Iris pigment epithelial cell (primary cell): Measurements from ENCODE around the gene TNFAIP6.

ENCODE experiments used
- DNase-seq: peaks from one replicate; pipeline ENCODE4 v3.0.0-alpha.2; 2011; ENCODE audit warnings: low read depth

Gene TNFAIP6

DNA sequence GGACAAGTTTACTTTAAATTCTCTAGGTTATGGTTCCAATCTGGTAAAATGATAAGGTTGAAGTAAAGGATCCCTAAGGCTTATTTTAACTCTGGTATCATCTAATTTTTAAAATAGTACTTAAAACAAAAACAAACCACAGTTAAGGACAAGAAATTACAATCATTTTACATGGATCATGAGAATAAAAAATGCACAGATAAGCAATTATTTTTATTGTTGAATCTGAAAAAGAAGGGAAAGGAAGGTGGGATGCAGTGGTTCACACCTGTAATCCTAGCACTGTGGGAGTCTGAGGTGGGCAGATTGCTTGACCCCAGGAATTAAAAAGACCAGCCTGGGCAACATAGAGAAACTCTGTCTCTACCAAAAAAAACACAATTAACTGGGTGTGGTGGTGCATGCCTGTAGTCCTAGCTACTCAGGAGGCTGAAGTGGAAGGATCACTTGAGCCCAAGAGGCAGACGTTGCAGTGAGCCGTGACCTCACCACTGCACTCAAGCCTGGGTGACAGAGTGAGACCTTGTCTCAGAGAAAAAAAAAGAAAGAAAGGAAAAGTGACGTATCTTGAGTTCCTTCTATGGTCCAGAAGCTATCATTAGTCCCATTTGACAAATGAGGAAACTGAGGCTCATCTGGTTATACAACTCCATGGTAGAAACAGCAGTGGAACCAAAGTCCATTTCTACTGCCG, 2.5 kb downstream of the TNFAIP6 start:
- no peak for DNase-seq

DNA sequence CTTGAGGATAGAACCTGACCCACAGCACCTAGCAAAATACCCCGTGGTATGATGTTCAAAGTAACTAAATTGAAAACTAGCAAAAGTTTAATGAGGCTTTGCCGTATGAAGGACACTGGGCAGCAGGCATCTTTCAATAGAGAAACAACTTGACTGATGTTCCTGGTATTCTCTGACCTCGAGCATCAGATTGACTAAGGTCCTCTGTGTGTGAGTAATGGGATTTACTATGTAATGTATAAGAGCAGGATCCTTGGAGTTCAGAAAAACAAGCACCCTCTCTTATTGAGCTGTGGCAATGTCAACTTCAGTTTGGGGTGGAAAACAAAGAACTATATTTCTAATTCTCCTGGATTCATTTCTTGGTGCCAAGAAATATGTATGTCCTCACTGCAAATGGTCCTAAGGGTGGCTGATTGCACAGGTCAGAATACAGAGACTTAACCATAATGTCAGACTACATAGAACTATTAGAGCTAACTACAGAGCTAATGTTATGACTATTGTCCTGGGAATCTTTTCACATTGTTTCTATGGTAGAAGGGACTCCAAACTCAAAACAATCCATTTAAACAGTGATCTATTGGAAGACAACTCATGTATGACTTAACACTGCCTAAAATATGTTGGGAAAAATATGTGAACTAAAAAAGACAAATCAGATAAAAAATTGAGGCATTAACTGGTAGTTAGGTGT, 4.4 kb downstream of the TNFAIP6 start:
- DNase-seq, result peak; percentile 38

DNA sequence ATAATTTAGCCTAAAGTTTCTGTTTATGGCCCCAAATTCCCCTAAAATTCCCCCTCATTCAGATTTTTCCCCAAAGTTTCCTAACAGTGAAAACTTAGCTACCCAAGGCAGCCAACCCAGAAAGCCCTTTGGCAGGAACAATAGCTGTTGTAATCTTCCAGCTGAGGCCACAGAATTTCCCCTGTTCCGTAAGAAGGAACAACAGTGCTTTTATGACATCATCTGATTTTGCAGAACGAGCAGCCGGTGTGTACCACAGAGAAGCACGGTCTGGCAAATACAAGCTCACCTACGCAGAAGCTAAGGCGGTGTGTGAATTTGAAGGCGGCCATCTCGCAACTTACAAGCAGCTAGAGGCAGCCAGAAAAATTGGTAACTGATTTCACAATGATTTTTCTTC, 6.3 kb downstream of the TNFAIP6 start:
- DNase-seq, result peak; percentile 73

DNA sequence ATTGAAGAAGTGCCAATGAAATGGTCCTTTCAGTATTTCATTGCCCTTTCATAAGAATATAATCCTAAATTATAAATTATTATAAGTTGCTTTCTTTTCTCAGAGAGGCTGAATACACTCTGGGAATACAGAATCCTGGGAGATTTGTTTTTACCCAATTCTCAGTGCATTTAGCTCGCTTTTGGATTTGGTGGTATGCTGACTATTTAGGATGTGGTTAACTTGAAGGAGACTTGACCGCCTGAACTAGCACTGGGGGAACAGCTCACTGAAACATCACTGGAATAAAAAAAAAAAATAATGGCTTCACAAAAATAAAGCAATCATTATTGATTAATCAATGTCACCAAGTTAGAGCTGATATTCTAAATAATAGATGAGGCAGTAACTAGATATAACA, 10.2 kb downstream of the TNFAIP6 start:
- peak; percentile 76 for DNase-seq

DNA sequence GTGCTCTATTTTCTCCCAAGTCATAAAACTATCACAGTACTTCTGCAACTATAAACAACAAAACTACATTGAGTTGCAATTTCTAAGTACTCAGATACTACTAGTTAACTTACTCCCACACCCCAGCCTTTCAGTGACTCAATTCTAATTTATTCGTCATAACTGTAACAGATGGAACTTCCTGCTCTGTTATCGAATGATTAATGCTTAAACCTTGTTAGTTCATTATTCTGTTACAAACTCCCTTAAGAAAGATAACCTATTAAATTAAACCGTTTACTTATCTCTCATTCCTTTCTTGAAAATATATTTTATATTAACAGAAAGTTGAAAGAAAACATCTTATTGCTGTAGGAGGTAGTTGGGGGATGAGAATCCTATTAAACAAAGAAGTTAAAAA, 17.0 kb downstream of the TNFAIP6 start:
- peak; percentile 92 for DNase-seq

DNA sequence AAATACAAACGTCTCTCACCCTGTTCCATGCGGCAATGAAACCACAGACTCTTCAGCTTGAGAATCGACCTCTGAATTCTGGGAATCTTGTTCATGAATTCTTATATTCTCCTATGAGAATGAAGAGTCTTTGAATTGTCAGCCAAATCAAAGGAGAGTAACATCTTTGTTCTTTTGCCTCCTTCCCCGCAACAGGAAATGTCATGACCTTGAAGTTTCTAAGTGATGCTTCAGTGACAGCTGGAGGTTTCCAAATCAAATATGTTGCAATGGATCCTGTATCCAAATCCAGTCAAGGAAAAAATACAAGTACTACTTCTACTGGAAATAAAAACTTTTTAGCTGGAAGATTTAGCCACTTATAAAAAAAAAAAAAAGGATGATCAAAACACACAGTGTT, 21.8 kb downstream of the TNFAIP6 start:
- peak; percentile 86 for DNase-seq

DNA sequence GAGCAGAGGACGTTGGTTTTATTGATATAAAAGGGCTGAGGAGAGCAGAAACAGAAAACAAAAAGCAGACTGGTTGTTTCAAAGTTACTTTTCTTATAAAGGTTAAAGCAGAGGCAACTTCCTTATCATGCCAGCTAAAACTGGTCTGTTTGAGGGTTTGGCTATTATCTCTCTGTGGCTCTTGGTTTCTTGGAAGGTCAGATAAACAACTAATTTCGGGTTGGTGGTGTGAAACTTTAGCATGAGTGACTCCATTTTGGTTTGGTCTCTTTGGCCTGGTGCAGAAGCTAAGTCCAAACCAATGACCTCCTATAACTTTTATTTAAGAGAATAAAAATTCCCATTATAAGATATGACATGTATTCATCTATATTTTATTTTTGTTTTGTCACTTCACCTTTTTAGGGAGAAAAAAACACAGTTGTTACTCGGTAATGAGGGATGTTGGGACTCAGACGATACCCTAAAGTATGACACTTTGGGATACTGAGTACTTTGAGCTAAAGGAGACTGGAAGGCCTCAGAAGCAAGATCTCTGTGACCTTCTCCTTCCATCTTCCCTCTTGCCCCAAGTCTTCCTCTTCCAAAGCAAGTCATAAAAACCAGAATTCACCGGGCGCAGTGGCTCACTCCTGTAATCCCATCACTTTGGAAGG, 23.3 kb downstream of the TNFAIP6 start:
- no peak for DNase-seq

DNA sequence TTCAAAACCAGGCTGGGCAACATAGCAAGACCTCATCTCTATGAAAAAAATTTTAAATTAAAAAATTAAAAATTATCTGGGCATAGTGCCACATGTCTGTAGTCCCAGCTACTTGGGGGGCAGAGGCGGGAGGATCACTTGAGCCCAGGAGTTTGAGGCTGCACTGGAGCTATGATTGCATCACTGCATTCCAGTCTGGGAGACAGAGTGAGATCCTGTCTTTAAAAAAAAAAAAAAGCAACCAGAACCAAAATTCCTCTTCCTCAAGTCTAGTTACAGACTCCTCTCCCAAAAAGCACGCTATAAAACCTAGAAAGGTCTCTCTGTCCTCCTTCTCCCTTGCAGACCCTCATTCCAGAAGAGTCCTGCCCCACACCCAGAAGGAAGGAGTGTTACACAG, 23.9 kb downstream of the TNFAIP6 start:
- DNase-seq, result peak; percentile 90

DNA sequence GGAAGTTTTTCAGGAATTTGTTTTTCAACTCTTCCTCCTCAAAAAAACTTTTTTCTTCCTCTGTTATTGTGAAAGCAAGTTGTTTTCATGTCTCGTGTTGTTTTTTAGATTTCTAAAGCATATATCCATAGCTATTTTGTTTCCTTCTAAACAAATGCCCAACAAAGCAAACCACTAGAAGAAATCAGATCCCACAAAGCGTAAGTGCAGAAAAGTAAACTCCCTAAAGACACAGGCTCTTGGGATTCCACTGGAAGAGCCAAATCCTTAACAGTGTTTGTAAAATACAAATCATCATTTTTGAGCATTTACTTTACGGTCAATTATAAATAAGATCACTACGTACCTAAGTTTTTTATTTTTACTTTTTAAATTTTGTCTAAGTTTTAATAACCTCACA, 30.6 kb downstream of the TNFAIP6 start:
- no peak for DNase-seq

DNA sequence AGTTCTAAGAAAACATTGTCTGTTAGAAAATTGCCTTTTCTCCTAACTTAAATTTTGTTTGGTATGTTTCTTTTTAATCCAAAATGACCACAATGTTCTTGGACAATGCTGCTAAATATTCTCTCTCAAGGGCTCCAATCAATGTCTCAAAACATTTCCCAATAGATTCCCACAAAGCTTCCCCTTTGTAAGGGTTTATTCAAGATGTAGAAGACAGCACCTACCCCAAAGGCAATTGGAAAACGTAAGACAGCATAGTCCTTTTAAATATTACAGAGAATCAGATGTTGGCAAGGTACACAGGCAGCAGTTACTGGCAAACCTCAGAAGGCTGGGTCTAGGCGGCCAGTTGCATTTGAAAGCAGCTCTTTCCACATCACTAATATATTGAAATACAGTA, 34.0 kb downstream of the TNFAIP6 start:
- no peak for DNase-seq

DNA sequence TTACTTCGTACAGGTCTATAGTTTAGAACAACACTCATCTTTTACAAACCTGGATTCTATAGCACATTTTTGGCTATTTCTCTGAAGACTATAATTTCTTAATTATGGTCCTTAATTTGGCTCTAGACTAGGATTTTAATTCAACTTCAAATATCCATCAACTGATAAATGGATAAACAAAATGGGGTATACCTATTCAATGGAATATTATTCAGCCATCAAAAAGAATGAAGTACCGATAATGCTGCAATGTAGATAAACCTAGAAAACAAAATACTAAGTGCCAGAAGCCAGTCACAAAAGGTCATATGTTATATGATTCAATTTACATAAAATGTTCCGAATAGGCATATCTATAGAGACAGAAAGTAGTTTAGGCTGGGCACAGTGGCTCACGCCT, 37.1 kb downstream of the TNFAIP6 start:
- no peak for DNase-seq

DNA sequence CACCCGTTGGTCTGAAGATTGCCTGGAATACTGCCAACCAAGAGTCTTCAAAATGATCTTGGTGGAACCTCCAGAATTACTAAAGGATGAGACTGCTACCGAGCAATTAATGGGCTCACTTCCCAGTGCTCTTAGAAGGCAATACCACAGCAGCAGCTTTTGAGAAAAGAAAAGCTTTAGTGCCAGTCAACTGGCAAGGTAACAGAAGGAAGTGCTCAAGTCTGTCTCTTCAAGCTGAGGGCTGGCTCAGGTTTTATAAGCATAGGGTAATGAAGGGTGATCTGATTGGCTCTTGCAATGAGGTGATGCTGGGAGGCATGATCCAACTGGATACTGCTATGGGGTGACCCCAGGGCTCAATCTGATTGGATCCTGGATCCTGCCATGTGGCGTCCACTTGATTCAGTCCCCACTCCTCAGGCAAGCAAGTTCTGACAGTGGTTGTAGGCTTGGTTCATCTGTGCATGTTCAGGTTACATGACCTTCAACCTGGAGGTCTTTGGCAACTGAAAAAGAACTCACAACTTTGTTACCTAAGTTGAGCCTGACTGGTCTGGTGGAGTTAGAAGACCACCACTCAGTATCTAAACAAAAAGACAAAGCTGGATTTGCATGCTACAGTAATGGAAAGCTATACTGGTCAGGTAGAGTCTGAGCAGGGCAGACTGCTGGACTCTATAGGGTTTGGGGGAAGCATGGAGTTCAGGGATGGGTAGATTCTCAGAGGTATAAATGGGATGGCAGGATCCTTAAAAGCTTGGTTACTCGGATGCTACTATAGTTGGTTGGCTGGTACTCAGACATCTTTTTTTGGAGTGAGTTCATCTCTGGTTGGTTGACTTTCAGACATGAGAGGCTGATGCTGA, 38.4 kb downstream of the TNFAIP6 start:
- DNase-seq, result no peak

DNA sequence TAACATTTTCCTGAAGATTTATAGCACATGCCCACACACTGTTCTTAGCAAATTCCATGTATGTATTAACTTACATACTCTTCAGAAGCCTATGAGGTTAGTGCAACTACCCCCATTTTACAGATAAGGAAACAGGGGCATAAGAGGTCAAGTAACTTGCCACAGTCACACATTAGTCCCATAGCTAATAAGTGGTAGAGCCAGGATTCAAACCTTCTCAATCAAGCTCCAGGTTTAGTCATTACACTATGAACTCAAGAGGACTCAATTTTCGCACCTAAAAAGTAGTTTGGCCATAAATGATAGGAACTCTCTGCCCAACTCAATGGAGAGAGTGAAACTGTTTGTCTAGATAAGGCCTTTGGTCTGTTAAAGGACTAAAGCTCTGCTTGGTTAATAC, 42.6 kb downstream of the TNFAIP6 start:
- DNase-seq, result no peak

DNA sequence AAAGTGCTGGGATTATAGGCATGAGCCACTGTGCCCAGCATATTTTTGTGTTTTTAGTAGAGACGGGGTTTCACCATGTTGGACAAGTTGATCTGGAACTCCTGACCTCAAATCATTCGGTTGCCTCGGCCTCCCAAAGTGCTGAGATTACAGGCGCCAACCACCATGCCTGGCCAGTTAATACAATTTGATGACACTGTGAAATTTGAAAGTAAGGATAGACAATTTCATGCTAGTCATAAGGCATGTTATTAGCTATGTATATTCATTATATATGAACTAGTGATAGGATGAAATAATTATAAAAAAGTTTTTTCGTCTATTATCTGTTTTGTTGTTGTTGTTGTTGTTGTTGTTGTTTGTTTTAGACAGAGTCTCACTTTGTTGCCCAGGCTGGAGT, 43.8 kb downstream of the TNFAIP6 start:
- DNase-seq, result no peak

DNA sequence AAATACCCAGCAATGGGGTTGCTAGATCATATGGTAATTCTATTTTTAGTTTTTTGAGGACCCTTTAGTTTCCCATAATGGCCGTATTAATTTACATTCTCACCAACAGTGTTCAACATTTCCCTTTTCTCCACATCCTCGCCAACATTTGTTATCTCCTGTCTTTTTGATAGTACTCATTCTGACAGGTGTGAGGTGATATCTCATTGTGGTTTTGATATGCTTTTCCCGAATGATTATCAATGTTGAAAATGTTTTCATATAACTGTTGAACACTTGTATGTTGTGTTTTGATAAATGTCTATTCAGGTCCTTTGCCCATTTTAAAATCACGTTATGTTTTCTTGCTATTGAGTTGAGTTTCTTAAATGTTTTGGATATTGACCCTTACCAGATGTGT, 46.5 kb downstream of the TNFAIP6 start:
- DNase-seq, result no peak

DNA sequence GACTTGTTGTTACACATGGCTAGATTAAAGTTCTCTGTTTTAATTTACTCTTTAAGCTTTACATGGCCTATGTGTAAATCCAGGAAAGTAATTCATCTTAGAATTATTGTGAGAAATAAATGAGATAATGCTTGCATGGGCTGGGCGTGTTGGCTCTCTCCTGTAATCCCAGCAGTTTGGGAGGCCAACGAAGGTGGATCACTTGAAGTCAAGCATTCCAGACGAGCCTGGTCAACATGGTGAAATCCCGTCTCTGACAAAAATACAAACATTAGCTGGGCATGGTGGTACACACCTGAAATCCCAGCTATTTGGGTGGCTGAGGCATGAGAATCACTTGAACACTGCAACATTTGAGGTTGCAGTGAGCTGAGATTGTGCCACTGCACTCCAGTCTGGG, 48.0 kb downstream of the TNFAIP6 start:
- no peak for DNase-seq

DNA sequence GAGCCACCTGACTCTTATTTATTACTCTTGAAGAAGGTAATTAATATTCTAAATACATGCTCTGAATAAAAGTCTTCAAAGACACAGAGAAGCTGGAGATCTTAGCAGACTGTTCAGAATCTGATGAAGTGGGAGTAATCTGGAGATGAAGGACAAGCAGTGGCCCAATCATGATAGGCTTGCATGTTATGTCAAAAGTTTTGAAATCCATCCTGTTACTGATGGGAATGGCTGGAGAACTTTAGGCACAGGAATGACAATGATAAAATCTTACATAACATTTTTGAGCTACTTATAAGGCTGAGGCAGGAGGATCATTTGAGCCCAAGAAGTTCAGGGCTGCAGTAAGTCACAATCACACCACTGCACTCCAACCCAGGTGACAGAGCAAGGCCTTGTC, 49.9 kb downstream of the TNFAIP6 start:
- no peak for DNase-seq

DNA sequence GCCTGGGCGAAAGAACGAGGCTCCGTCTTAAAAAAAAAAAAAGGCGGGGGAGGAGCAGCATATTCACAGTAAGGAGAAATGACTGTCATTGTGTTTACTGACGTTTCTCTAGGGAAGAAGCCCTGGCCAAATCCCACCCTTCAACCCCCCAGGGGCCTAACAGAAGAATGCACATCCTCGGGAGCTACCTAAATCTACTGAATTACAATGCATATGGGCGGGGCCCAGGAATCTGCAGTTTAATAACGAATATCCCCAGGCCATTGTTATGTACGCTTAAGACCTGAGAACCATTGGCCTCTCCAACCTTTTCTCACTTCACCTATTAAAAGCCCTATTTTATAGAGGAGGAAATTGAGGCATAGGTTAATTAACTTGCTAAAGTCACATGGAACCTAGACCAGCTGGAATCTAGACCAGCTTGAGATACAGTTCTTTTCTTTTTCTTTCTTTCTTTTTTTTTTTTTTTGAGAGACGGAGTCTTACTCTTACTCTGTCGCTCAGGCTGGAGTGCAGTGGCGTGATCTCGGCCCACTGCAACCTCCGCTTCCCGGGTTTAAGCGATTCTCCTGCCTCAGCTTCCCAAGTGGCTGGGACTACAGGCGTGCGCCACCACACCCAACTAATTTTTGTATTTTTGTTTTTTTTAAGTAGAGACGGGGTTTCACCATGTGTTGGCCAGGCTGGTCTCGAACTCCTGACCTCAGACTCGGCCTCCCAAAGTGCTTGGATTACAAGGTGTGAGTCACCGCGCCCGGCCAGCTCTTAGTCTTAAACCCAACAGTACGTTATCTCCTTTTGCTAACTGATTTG, 51.6 kb downstream of the TNFAIP6 start:
- DNase-seq, result no peak

DNA sequence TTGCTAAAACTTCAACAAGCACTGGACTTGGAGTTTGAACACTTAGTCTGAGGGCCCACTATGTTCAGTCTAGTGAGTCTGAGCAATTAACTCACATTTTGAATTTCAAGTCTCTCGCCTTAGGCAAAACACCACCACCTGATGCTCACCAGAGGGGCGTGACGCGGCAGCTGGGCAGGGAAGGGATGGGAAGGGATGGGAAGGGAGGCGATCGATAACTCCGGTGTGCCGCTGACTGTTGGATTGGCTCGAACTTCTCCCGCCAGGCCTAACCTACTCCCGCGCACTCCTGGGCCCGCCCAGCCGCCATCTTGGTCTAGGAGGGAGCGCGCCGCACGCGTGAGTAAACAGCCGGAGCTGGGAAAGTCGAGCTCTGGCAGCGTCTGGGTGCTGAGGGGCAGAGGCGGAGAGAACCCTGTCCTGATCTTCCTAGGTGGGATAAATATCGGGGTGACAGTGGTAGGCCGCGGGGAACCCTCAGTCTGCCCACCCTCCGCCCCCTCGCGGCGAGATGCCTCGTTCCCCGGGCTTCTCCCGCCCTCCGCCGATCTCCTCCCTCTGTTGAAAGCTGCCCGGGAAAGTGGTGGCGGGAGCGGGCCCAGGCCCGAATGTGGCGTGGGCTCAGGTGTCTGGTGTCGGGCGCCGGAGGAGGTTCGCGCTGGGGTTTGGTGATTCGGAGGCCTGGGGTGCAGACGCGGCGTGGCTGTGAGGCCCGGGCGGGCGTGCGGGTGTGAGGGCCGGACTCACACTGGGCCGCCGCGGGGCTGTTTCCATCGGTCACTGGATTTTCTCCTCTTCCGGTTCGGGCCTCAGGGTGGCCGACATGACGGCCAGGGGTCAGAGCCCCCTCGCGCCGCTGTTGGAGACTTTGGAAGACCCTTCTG, 52.5 kb downstream of the TNFAIP6 start, which contains the start of gene RIF1:
TSS of gene RIF1 (plus strand) at position 302 of the 884 bp plus-strand sequence. CDS start at position 824, 522 bp downstream.
- DNase-seq, result peak; percentile 97

DNA sequence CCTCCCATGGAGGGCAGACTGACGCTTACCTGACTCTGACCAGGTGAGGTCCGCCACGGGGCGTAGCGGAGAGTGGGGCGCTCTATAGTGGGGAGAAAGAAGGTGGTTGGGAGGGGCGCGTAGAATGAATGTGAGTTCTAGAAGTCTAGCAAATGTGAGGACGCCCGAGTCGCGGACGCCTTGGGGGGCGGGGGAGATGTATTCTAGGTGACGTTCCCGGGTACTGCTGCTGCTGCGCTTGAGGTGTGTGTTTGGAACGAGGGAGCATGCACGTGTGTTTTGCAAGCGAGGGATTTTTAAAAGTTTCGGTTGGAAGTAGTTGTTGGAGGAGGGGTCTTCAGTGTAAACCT, 53.1 kb downstream of the TNFAIP6 start:
- DNase-seq, result peak; percentile 11

DNA sequence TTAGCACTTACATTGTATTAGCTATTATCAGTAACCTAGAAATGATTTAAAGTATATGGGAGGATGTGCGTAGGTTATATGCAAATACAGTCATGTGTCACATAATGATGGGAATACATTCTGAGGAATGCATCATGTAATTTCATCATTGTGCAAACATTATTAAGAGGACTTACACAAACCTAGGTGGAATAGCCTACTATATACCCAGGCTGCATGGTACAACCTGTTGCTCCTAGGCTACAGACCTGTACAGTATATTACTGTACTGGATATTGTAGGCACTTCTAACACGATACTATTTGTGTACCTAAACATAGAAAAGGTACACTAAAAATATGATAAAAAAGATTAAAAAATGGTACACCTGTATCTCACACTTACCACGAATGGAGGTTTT, 60.3 kb downstream of the TNFAIP6 start:
- DNase-seq, result no peak
